ENCODE measurements around the gene NUTM2B. TPM values are rescaled to one million over a fixed set of nuclear protein-coding genes. Genes with fewer than 3 reads are reported as not detected.
"Not testable (repeated sequence)": the region's sequence is repeated elsewhere in the genome, so short reads cannot be mapped to it uniquely, and the experiment has no call there.

Gene NUTM2B
- total RNA-seq, 1 donor from 2014 or later, result 0.80 TPM

GRCh38 chr10:79696596-79696995 is 6.4 kb upstream of the NUTM2B start:
- CTCF ChIA-PET; POLR2A ChIA-PET; H3K9me3 Mint-ChIP-seq; H3K4me3 Mint-ChIP-seq; H3K36me3 Mint-ChIP-seq (ENCODE audit: low read depth); ATAC-seq (ENCODE audit: low read depth); intact Hi-C loops (cut with micrococcal nuclease); DNase-seq; H3K27ac Mint-ChIP-seq; H3K27me3 Mint-ChIP-seq; H3K4me1 Mint-ChIP-seq: not testable (repeated sequence)

GRCh38 chr10:79697141-79697540 is 5.9 kb upstream of the NUTM2B start:
- H3K36me3 Mint-ChIP-seq (ENCODE audit: low read depth); POLR2A ChIA-PET; ATAC-seq (ENCODE audit: low read depth); H3K4me1 Mint-ChIP-seq; H3K4me3 Mint-ChIP-seq; intact Hi-C loops (cut with micrococcal nuclease); H3K27ac Mint-ChIP-seq; DNase-seq; CTCF ChIA-PET; H3K9me3 Mint-ChIP-seq; H3K27me3 Mint-ChIP-seq: not testable (repeated sequence)

- H3K27ac Mint-ChIP-seq; H3K36me3 Mint-ChIP-seq (ENCODE audit: low read depth); POLR2A ChIA-PET: not testable (repeated sequence)
Measured at GRCh38 chr10:79700381-79700944, 2.6 kb upstream of the NUTM2B start.

GRCh38 chr10:79707017-79707416 is 4.0 kb downstream of the NUTM2B start:
- H3K4me1 Mint-ChIP-seq; CTCF ChIA-PET; H3K4me3 Mint-ChIP-seq; H3K27ac Mint-ChIP-seq; H3K27me3 Mint-ChIP-seq; intact Hi-C loops (cut with micrococcal nuclease); ATAC-seq (ENCODE audit: low read depth); H3K36me3 Mint-ChIP-seq (ENCODE audit: low read depth); DNase-seq; POLR2A ChIA-PET; H3K9me3 Mint-ChIP-seq: not testable (repeated sequence)

More at GRCh38 chr10:79700381-79700944, 2.6 kb upstream of the NUTM2B start:
- intact Hi-C loops (cut with micrococcal nuclease); CTCF ChIA-PET; H3K27me3 Mint-ChIP-seq; H3K4me3 Mint-ChIP-seq; DNase-seq; H3K4me1 Mint-ChIP-seq; H3K9me3 Mint-ChIP-seq; ATAC-seq (ENCODE audit: low read depth): not testable (repeated sequence)

GRCh38 chr10:79714976-79715375 is 11.9 kb downstream of the NUTM2B start:
- ATAC-seq (ENCODE audit: low read depth); H3K4me1 Mint-ChIP-seq; H3K27me3 Mint-ChIP-seq; H3K27ac Mint-ChIP-seq; H3K9me3 Mint-ChIP-seq; DNase-seq; H3K36me3 Mint-ChIP-seq (ENCODE audit: low read depth); POLR2A ChIA-PET; CTCF ChIA-PET; H3K4me3 Mint-ChIP-seq; intact Hi-C loops (cut with micrococcal nuclease): not testable (repeated sequence)

GRCh38 chr10:79716917-79717579 is 14.0 kb downstream of the NUTM2B start:
- DNase-seq; H3K4me3 Mint-ChIP-seq; intact Hi-C loops (cut with micrococcal nuclease); H3K27me3 Mint-ChIP-seq; ATAC-seq (ENCODE audit: low read depth); POLR2A ChIA-PET; H3K36me3 Mint-ChIP-seq (ENCODE audit: low read depth); H3K9me3 Mint-ChIP-seq; H3K27ac Mint-ChIP-seq; CTCF ChIA-PET; H3K4me1 Mint-ChIP-seq: not testable (repeated sequence)

- DNase-seq; CTCF ChIA-PET; H3K9me3 Mint-ChIP-seq; H3K4me3 Mint-ChIP-seq; H3K27ac Mint-ChIP-seq; ATAC-seq (ENCODE audit: low read depth); H3K4me1 Mint-ChIP-seq; intact Hi-C loops (cut with micrococcal nuclease); POLR2A ChIA-PET; H3K27me3 Mint-ChIP-seq; H3K36me3 Mint-ChIP-seq (ENCODE audit: low read depth): not testable (repeated sequence)
Measured at GRCh38 chr10:79720000-79720399, 17.0 kb downstream of the NUTM2B start.

- H3K36me3 Mint-ChIP-seq (ENCODE audit: low read depth); DNase-seq; intact Hi-C loops (cut with micrococcal nuclease); POLR2A ChIA-PET; ATAC-seq (ENCODE audit: low read depth); H3K9me3 Mint-ChIP-seq; H3K4me1 Mint-ChIP-seq; H3K4me3 Mint-ChIP-seq; CTCF ChIA-PET; H3K27ac Mint-ChIP-seq; H3K27me3 Mint-ChIP-seq: not testable (repeated sequence)
Measured at GRCh38 chr10:79726620-79727019, 23.6 kb downstream of the NUTM2B start.

- H3K36me3 Mint-ChIP-seq (ENCODE audit: low read depth), result peaks cover 11% of the 10 kb centered on the region
- H3K4me1 Mint-ChIP-seq; H3K27ac Mint-ChIP-seq; DNase-seq; POLR2A ChIA-PET; intact Hi-C loops (cut with micrococcal nuclease); H3K27me3 Mint-ChIP-seq; CTCF ChIA-PET; H3K9me3 Mint-ChIP-seq; H3K4me3 Mint-ChIP-seq; ATAC-seq (ENCODE audit: low read depth): not testable (repeated sequence)
Measured at GRCh38 chr10:79744844-79745243, 41.8 kb downstream of the NUTM2B start.

- Mint-ChIP-seq H3K4me1 (peaks cover 13% of the 10 kb centered on the region), H3K36me3 (ENCODE audit: low read depth) (peaks cover 23% of the 10 kb centered on the region)
- DNase-seq; H3K27ac Mint-ChIP-seq; CTCF ChIA-PET; H3K27me3 Mint-ChIP-seq; H3K9me3 Mint-ChIP-seq; H3K4me3 Mint-ChIP-seq; intact Hi-C loops (cut with micrococcal nuclease); ATAC-seq (ENCODE audit: low read depth); POLR2A ChIA-PET: not testable (repeated sequence)
Measured at GRCh38 chr10:79748510-79748909, 45.5 kb downstream of the NUTM2B start.

GRCh38 chr10:79753601-79754000 is 50.6 kb downstream of the NUTM2B start:
- H3K9me3 Mint-ChIP-seq; intact Hi-C loops (cut with micrococcal nuclease); H3K27ac Mint-ChIP-seq; CTCF ChIA-PET; ATAC-seq (ENCODE audit: low read depth); H3K27me3 Mint-ChIP-seq; DNase-seq; H3K4me3 Mint-ChIP-seq: not testable (repeated sequence)
- Mint-ChIP-seq H3K36me3 (ENCODE audit: low read depth) (peaks cover 30% of the 10 kb centered on the region), H3K4me1 (peaks cover 15% of the 10 kb centered on the region)
- POLR2A ChIA-PET, result interaction anchor here (0.7 kb wide), 1 partner anchor 718 kb away, joined by 3 read pairs; no protein-coding TSS in a partner anchor

- DNase-seq; H3K4me3 Mint-ChIP-seq; ATAC-seq (ENCODE audit: low read depth); H3K4me1 Mint-ChIP-seq; CTCF ChIA-PET; H3K27me3 Mint-ChIP-seq; H3K9me3 Mint-ChIP-seq; intact Hi-C loops (cut with micrococcal nuclease); POLR2A ChIA-PET; H3K27ac Mint-ChIP-seq: not testable (repeated sequence)
- peaks cover 33% of the 10 kb centered on the region for H3K36me3 Mint-ChIP-seq (ENCODE audit: low read depth)
Measured at GRCh38 chr10:79758297-79758993, 55.4 kb downstream of the NUTM2B start.

All from activated B cell treated with CpG ODN at 0.5 μM for 24 hours (primary cell).